Epithelial cell of proximal tubule (primary cell): ENCODE measurements around the gene C22orf23. TPM values are rescaled to one million over a fixed set of nuclear protein-coding genes. Genes with fewer than 3 reads are reported as not detected.

Source experiments
- DNase-seq: peaks from one replicate; pipeline ENCODE4 v3.0.0-alpha.2; 2011; ENCODE audit warnings: low read depth
- H3K4me3 ChIP-seq: 2 replicates; pipeline ENCODE4 v1.5.1; 2011; ENCODE audit warnings: low read depth, mild to moderate bottlenecking, low read length
- total RNA-seq: library from RNA; depleted of rRNA; stranded (reverse); fragments of >200 nt; gene quantifications from 2 replicates; pipeline ENCODE4 v1.2.3, GENCODE V29; 2015
- TF ChIP-seq, protein P1 (sequence below): conservative IDR thresholded peaks from 2 replicates; pipeline ENCODE4 v1.5.1; 2012; ENCODE audit warnings: low read depth, mild to moderate bottlenecking, low read length

C22orf23 gene
- total RNA-seq, 1 donor from 2014 or later: not detected

- DNase-seq: no peak
- TF ChIP-seq, protein P1, sequence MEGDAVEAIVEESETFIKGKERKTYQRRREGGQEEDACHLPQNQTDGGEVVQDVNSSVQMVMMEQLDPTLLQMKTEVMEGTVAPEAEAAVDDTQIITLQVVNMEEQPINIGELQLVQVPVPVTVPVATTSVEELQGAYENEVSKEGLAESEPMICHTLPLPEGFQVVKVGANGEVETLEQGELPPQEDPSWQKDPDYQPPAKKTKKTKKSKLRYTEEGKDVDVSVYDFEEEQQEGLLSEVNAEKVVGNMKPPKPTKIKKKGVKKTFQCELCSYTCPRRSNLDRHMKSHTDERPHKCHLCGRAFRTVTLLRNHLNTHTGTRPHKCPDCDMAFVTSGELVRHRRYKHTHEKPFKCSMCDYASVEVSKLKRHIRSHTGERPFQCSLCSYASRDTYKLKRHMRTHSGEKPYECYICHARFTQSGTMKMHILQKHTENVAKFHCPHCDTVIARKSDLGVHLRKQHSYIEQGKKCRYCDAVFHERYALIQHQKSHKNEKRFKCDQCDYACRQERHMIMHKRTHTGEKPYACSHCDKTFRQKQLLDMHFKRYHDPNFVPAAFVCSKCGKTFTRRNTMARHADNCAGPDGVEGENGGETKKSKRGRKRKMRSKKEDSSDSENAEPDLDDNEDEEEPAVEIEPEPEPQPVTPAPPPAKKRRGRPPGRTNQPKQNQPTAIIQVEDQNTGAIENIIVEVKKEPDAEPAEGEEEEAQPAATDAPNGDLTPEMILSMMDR: no peak
- H3K4me3 ChIP-seq: no peak overlapping the region
Measured at GRCh38 chr22:37942133-37942532, 11.3 kb downstream of the C22orf23 start.

- H3K4me3 ChIP-seq: no peak overlapping the region
- no peak for DNase-seq
- TF ChIP-seq, protein P1: no peak
Measured at GRCh38 chr22:37940698-37941376, 12.6 kb downstream of the C22orf23 start.

- TF ChIP-seq, protein P1: peak; percentile 90
- DNase-seq: no peak
- H3K4me3 ChIP-seq: no peak overlapping the region
Measured at GRCh38 chr22:37933711-37934376, 19.6 kb downstream of the C22orf23 start.

DNA sequence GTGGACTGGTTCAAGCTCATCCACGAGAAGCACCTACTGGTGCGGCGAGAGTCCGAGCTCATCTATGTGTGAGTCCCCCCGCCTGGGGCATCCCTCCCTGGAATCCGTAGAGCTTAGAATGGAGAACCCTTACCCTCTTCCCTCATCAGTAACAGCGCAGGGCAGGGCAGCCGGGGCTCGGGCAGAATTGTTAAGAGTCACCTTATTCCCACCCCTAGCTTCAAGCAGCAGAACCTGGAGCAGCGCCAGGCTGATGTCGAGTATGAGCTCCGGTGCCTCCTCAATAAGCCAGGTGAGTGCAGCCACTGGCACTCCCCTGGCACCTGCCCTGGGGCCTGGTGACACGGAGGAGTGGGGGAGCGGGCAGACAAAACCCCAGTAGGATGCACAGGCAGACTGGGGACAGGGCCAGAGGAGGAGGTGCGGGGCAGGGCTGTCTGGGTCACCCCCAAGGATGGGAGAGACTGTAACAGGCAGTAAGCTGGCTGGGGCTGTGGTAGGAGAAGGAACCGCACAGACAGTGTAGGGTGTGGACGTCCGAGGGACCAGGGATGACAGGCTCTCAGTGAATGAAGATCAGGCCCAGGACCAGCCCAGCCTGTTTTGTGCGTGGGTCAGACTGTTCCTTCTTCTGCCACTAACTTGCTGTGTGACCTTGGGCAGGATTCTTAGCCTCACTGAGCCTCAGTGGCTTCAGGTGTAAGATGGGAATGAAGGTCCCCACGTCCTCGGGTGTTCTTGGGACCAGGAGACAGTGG lies 20.4 kb downstream of the C22orf23 start:
- H3K4me3 ChIP-seq: no peak overlapping the region
- DNase-seq: no peak
- TF ChIP-seq, protein P1: no peak

DNA sequence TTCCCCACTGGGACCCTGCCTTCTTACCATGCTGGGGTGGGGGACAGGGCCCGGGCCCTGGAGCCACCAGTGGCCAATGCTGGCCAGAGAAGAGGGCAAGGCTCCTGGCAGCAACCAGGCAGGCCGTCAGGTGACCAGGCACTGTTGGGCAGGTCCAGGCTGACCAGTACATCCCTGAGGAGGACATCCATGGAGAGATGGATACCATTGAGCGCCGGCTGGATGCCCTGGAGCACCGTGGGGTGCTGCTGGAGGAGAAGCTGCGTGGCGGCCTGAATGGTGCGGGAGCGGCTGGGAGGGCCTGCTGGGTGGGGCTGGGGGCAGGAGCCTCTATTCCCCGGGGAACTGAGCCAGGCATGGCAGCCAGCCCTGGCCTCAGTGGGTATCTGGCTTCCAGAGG lies 21.0 kb downstream of the C22orf23 start:
- DNase-seq: no peak
- TF ChIP-seq, protein P1: no peak

DNA sequence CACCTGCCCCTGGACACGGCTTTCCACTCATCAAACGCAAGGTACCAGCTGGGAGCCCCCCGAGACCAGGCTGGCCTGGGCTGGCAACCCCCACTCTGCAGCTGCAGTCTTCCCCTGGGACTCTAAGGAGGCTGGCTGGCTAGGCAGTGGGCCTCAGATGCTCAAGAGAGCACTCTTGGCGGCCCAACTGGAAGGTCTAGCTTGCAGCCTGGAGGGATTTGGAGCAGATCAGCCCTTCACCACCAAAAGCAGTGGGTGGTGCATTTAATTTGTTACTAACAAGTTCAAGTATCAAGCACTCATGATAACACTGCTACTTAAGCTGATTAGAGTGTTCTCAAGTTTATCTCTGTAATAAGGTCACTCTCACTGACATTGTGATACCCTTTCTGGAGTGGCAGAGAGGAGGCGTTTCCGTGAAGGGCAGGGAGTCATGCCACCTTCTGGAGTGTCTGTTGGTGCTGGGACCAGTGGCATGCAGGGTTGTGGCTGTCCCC lies 21.5 kb downstream of the C22orf23 start:
- TF ChIP-seq, protein P1: no peak
- DNase-seq: no peak
- no peak overlapping the region for H3K4me3 ChIP-seq

More for the DNA sequence above, 21.0 kb downstream of the C22orf23 start:
- H3K4me3 ChIP-seq: no peak overlapping the region
